Peyer's patch (tissue), 4 donors: ENCODE measurements around the gene SLC7A10. TPM values are rescaled to one million over a fixed set of nuclear protein-coding genes. Genes with fewer than 3 reads are reported as not detected.

ENCODE experiments used
- DNase-seq, 3 donors: peaks; one replicate each; pipeline ENCODE4 v3.0.0-alpha.2; 2017 to 2019
- H3K27ac ChIP-seq, 4 donors: fragments of 200-600 bp; sonication (generic); one replicate each; pipeline ENCODE4 v1.5.1; 2016 to 2019
- H3K27me3 ChIP-seq, 2 donors: fragments of 200-600 bp; sonication (generic); one replicate each; pipeline ENCODE4 v1.5.1; 2019
- H3K36me3 ChIP-seq, 3 donors: fragments of 200-600 bp; sonication (generic); one replicate each; pipeline ENCODE4 v1.5.1; 2016 to 2019
- H3K4me1 ChIP-seq, 4 donors: fragments of 200-600 bp; sonication (generic); one replicate each; pipeline ENCODE4 v1.5.1; 2016 to 2019
- H3K4me3 ChIP-seq, 4 donors: fragments of 200-600 bp; sonication (generic); 1 replicate in 3 of 4; 2 replicates in 1 of 4; pipeline ENCODE4 v1.5.1; 2016 to 2019; ENCODE audit warnings: mild to moderate bottlenecking in 1 of 4
- H3K9me3 ChIP-seq, 4 donors: fragments of 200-600 bp; sonication (generic); one replicate each; pipeline ENCODE4 v1.5.1; 2016 to 2019; ENCODE audit warnings: mild to moderate bottlenecking in 1 of 4
- POLR2A ChIP-seq, 2 donors: fragments of 450-650 bp; IDR thresholded peaks; one replicate each; pipeline ENCODE4 v1.5.1; 2017; ENCODE audit warnings: antibody characterized with exemption in 2 of 2, mild to moderate bottlenecking in 2 of 2, moderate library complexity in 2 of 2
- total RNA-seq, 4 donors: library from RNA; depleted of rRNA; stranded (reverse); fragments of >200 nt; gene quantifications; one replicate each; pipeline ENCODE4 v1.1.0, GENCODE V29; 2016
- TF ChIP-seq, protein P1 (sequence below), 6 experiments: fragments of 450-650 bp in 4 of 6; fragments of 200-600 bp in 2 of 6; sonication (generic) in 1 of 6; IDR thresholded peaks; one replicate each; pipeline ENCODE4 v1.5.1; 2017 to 2019; ENCODE audit warnings: antibody characterized with exemption in 6 of 6, mild to moderate bottlenecking in 3 of 6, moderate library complexity in 1 of 6

Gene SLC7A10
- total RNA-seq, 4 donors from 2014 or later: not detected

DNA sequence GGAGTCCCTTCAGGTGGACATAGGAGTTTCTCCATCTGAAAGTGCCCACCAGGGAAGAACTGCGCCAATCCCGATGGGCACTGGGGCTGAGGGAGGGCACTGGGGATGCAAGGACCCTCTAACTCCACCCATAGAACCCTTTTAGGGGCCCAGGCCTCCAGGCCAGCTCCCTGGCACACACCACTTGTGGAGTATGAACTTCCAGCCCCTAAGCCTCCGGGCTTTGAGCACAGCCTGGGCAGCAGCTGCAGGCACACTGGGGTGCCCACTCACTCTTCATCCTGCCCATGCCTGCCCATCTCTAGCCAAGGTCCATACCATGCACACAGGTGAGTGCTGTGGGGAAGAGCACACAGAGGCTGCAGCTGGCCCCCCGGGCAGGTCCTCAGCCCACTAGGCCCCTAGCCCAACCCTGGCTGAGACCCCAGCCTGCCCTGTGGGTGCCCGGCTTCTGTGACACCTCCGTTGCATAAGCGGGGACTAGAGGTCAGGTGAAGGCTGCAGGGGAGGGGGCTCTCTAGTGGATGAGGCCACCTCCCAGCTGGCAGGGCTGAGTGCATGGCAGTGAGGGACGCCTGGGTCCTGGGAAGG lies 14.6 kb upstream of the SLC7A10 start:
- TF ChIP-seq, protein P1, sequence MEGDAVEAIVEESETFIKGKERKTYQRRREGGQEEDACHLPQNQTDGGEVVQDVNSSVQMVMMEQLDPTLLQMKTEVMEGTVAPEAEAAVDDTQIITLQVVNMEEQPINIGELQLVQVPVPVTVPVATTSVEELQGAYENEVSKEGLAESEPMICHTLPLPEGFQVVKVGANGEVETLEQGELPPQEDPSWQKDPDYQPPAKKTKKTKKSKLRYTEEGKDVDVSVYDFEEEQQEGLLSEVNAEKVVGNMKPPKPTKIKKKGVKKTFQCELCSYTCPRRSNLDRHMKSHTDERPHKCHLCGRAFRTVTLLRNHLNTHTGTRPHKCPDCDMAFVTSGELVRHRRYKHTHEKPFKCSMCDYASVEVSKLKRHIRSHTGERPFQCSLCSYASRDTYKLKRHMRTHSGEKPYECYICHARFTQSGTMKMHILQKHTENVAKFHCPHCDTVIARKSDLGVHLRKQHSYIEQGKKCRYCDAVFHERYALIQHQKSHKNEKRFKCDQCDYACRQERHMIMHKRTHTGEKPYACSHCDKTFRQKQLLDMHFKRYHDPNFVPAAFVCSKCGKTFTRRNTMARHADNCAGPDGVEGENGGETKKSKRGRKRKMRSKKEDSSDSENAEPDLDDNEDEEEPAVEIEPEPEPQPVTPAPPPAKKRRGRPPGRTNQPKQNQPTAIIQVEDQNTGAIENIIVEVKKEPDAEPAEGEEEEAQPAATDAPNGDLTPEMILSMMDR (IDR thresholded peaks at IDR 0.05): no peak
- no peak for TF ChIP-seq POLR2A (IDR thresholded peaks at IDR 0.05)
- H3K36me3 ChIP-seq: no peaks in the 10 kb centered on the region
- H3K27me3 ChIP-seq: no peaks in the 10 kb centered on the region
- no peak overlapping the region for H3K4me3 ChIP-seq
- H3K27ac ChIP-seq: no peak overlapping the region
- H3K4me1 ChIP-seq: peaks cover 0 to 15% (median 5%) of the 10 kb centered on the region in 4 donors
- DNase-seq: no peak
- H3K9me3 ChIP-seq: no peaks in the 10 kb centered on the region

DNA sequence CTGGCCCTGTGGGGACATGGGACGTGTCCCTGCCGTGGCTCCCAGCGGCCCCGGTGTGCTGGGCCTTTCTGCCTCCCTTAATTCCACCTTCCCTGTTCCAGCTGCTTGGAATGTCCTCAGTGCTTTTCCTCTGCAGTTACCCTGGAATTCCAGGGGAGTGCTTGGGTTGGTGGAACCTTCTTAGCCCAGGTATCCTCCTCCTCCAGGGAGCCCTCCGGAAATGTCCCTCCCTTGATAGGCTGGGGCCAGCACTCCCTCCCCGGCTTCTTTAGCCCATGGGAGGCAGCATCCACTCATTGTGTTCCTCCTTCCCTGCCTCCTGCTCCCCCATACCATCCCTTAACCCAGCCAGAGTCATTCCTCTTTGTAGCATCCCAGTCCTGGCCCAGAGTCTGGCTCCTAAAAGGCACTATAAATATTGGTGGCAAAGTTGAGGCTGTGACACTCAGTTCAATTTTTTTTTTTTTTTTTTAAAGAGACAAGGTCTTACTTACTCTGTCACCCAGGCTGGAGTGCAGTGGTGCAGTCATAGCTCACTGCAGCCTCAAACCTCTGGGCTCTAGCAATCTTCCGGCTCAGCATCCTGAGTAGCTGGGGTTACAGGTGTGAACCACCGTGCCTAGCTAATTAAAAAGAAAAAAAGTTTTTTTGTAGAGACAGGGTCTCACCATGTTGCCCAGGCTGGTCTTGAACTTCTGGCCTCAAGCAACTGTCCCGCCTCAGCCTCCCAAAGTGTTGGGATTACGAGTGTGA lies 13.7 kb upstream of the SLC7A10 start:
- peaks cover 0 to 15% (median 5%) of the 10 kb centered on the region in 4 donors for H3K4me1 ChIP-seq
- no peaks in the 10 kb centered on the region for H3K36me3 ChIP-seq
- H3K4me3 ChIP-seq: no peak overlapping the region
- no peak overlapping the region for H3K27ac ChIP-seq
- DNase-seq: no peak
- TF ChIP-seq POLR2A (IDR thresholded peaks at IDR 0.05): no peak
- TF ChIP-seq, protein P1 (IDR thresholded peaks at IDR 0.05): no peak
- no peaks in the 10 kb centered on the region for H3K9me3 ChIP-seq
- no peaks in the 10 kb centered on the region for H3K27me3 ChIP-seq

DNA sequence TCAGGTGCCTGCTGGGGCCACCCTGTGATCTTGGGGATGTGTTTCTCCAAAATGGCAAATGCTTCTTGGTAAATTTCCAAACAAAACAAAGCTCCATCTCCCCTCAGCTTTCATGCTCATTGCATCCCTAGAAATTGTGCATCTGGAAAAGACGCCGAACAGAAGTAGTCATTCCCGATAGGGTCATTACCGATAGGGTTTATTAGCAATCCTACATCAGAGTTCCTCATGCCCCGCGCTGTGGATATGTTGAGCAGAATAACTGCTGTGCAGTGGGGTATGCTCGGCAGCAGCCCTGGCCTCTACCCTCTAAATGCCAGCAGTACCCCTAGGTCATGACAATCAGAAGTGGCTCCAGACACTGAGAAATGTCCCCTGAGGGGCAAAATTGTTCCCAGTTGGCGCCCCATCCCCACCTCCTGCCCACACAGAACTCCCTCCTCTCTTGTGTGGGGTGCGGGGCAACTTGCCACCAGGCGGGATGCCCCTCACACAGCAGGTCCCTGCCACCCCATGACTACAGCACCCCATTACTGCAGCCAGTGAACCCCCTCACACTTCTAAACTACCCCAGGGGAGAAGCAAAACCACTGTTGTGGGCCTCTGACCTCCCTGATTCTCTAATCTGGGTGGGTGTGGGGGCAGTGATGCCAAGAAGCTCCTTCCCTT lies 13.0 kb upstream of the SLC7A10 start:
- H3K4me3 ChIP-seq: no peak overlapping the region
- H3K4me1 ChIP-seq: peaks cover 0 to 15% (median 5%) of the 10 kb centered on the region in 4 donors
- no peaks in the 10 kb centered on the region for H3K36me3 ChIP-seq
- H3K27me3 ChIP-seq: no peaks in the 10 kb centered on the region
- H3K27ac ChIP-seq: no peak overlapping the region
- H3K9me3 ChIP-seq: no peaks in the 10 kb centered on the region
- no peak for TF ChIP-seq POLR2A (IDR thresholded peaks at IDR 0.05)
- TF ChIP-seq, protein P1 (IDR thresholded peaks at IDR 0.05): no peak
- DNase-seq: no peak

DNA sequence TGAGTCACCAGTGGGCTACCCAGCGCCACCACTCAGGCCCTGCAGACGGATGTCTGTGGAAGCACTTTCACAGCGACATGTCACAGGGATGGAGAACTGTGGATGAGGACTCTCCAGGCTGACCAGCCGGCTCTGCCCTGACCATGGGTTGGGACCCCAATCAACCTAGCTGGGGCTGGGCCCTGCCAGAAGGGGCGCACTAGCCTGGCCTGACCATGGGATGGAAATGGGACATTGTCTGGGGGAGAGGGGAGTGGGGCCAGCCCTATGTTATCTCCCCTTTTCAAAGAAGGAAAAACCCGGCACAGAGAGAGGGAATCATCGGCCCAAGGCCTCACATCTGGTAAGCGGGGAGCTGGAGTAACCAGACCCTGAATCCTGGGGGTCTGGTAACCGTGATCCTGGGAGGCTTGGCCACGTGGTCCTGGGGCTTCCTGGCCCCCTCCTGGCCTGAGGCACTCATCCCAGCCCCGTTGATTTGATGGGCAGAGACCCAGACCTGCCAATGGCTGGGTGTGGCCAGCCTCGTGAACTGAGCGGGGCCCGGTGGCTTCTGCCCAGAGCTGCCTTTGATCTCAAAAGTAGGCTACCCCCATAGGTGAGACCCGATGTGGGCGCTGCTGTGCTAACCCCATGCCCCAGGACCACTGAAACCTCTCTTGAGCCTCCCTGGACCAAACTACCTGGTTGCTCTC lies 11.2 kb upstream of the SLC7A10 start:
- H3K36me3 ChIP-seq: no peaks in the 10 kb centered on the region
- TF ChIP-seq, protein P1 (IDR thresholded peaks at IDR 0.05): no peak
- TF ChIP-seq POLR2A (IDR thresholded peaks at IDR 0.05): no peak
- no peak overlapping the region for H3K27ac ChIP-seq
- H3K27me3 ChIP-seq: no peaks in the 10 kb centered on the region
- peaks cover 0 to 13% (median 4%) of the 10 kb centered on the region in 4 donors for H3K4me1 ChIP-seq
- H3K4me3 ChIP-seq: no peak overlapping the region
- H3K9me3 ChIP-seq: no peaks in the 10 kb centered on the region
- no peak for DNase-seq

DNA sequence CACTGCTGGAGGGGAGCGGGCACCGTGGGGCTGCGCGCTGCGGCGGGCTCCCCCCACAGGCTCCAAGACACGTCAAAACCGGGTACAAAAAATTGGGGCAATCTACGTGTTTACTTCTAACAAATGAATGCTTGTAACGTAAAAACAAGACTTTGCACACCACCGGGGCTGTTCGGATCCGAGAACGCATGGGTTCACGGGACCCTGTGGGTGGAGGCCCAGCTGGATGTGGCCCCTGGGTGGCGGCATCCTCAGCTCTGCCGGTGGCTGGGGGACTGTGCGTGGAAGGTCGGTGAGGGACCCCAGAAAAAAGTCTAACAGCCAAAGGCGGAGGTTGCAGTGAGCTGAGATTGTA lies 10.3 kb upstream of the SLC7A10 start:
- no peaks in the 10 kb centered on the region for H3K36me3 ChIP-seq
- H3K27me3 ChIP-seq: no peaks in the 10 kb centered on the region
- peak overlapping the region in 1 of 4 donors; percentile 67 for H3K27ac ChIP-seq
- TF ChIP-seq POLR2A (IDR thresholded peaks at IDR 0.05): no peak
- TF ChIP-seq, protein P1 (IDR thresholded peaks at IDR 0.05): no peak
- peak overlapping the region in 3 of 4 donors; percentile 33 to 41 (median 39) for H3K4me3 ChIP-seq
- no peaks in the 10 kb centered on the region for H3K9me3 ChIP-seq
- no peak for DNase-seq
- H3K4me1 ChIP-seq: peaks cover 0 to 4% (median 0%) of the 10 kb centered on the region in 4 donors
